GM12878 (cell line): ENCODE measurements around the gene TPH2. TPM values are rescaled to one million over a fixed set of nuclear protein-coding genes. Genes with fewer than 3 reads are reported as not detected.

Experiments
- ATAC-seq: fragments of 200-7000 bp; cut with Tn5 transposase; 3 replicates; pipeline ENCODE4 v1.9.1; 2020; ENCODE audit warnings: mild to moderate bottlenecking, moderate library complexity
- BruUV-seq: library from RNA; stranded (reverse); fragments of 400-500 nt; replicated peaks from 2 replicates; lab custom pipeline; 2021; lab: Mats Ljungman, UMichigan
- CTCF ChIA-PET: fragments of 300-600 bp; sonication (Branson Sonifier 250); formaldehyde crosslinking; extraction: SDS; loops from one replicate; lab custom pipeline; 2021; ENCODE audit warnings: inconsistent platforms; lab: Yijun Ruan, JAX
- POLR2A ChIA-PET: fragments of 350-600 bp; formaldehyde crosslinking; extraction: SDS; loops from one replicate; lab custom pipeline; 2021; ENCODE audit warnings: inconsistent platforms; lab: Charles Lee
- RAD21 ChIA-PET: fragments of 300-600 bp; sonication (Branson Sonifier 250); formaldehyde crosslinking; loops from one replicate; lab custom pipeline; 2023; ENCODE audit warnings: antibody characterized with exemption; ENCODE audit not compliant: unreplicated experiment; lab: Charles Lee
- SMC1A ChIA-PET: fragments of 300-600 bp; sonication (Branson Sonifier 250); formaldehyde crosslinking; loops from one replicate; lab custom pipeline; 2023; ENCODE audit not compliant: unreplicated experiment, uncharacterized antibody; lab: Charles Lee
- DNase-seq: peaks from one replicate; pipeline ENCODE4 v3.0.0-alpha.2; 2011; ENCODE audit warnings: low read depth, low spot score
- FAIRE-seq: peaks from 3 replicates; lab custom pipeline; 2011; peaks lifted over from hg19 to GRCh38; lab: Jason Lieb, UNC
- H2AFZ ChIP-seq: 2 replicates; pipeline ENCODE4 v1.6.0; 2011; ENCODE audit warnings: low read depth, low read length, control low read depth; ENCODE audit not compliant: control insufficient read depth
- H3K27ac ChIP-seq: 2 replicates; pipeline ENCODE4 v1.5.1; 2011; ENCODE audit warnings: control low read depth; ENCODE audit not compliant: control insufficient read depth, insufficient read depth
- H3K27me3 ChIP-seq, 2 experiments: replicated peaks in 1 of 2; 2 replicates each; pipeline versions ENCODE4 v1.6.0 to v1.6.1; 2011; ENCODE audit warnings: low read length in 1 of 2; ENCODE audit not compliant: control insufficient read depth in 2 of 2, insufficient read depth in 2 of 2
- H3K36me3 ChIP-seq, 2 experiments: 2 replicates each; pipeline ENCODE4 v1.5.1; 2011; ENCODE audit warnings: low read length in 1 of 2; ENCODE audit not compliant: control insufficient read depth in 2 of 2, insufficient read depth in 2 of 2
- H3K4me1 ChIP-seq: 2 replicates; pipeline ENCODE4 v1.6.1; 2011; ENCODE audit warnings: mild to moderate bottlenecking, low read length, moderate library complexity, mixed read lengths; ENCODE audit not compliant: control insufficient read depth, insufficient read depth
- H3K4me2 ChIP-seq: 2 replicates; pipeline ENCODE4 v1.6.0; 2011; ENCODE audit warnings: control low read depth; ENCODE audit not compliant: control insufficient read depth, insufficient read depth
- H3K4me3 ChIP-seq: fragments of 200-600 bp; sonication (generic); 2 replicates; pipeline ENCODE4 v1.5.1; 2016
- H3K79me2 ChIP-seq: 2 replicates; pipeline ENCODE4 v1.6.0; 2011; ENCODE audit warnings: low read length; ENCODE audit not compliant: control insufficient read depth, insufficient read depth
- H3K9ac ChIP-seq: 2 replicates; pipeline ENCODE4 v1.8.0; 2011; ENCODE audit warnings: low read length, control low read depth, mixed read lengths; ENCODE audit not compliant: control insufficient read depth, insufficient read depth
- H3K9me3 ChIP-seq: replicated peaks from 3 replicates; pipeline ENCODE4 v1.5.1; 2011; ENCODE audit warnings: mild to moderate bottlenecking, low read length; ENCODE audit not compliant: control insufficient read depth, insufficient read depth
- H4K20me1 ChIP-seq: 2 replicates; pipeline ENCODE4 v1.6.0; 2011; ENCODE audit not compliant: control insufficient read depth, insufficient read depth
- ASH2L ChIP-seq: fragments of 300-600, 200-600 bp; sonication (generic); IDR thresholded peaks from 2 replicates; pipeline ENCODE4 v1.6.1; 2017; ENCODE audit warnings: low read depth, mild to moderate bottlenecking, borderline replicate concordance
- BACH1 ChIP-seq: fragments of 450-650 bp; IDR thresholded peaks from 2 replicates; pipeline ENCODE4 v1.6.1; 2017; ENCODE audit warnings: mild to moderate bottlenecking, borderline replicate concordance
- CBX5 ChIP-seq: sonication (generic); IDR thresholded peaks from 2 replicates; pipeline ENCODE4 v1.6.1; 2016; ENCODE audit warnings: low read depth, moderate library complexity, mild to moderate bottlenecking, inconsistent platforms
- EED ChIP-seq: sonication (generic); IDR thresholded peaks from 2 replicates; pipeline ENCODE4 v1.6.1; 2016; ENCODE audit warnings: antibody characterized with exemption, low read depth
- MTA3 ChIP-seq: IDR thresholded peaks from 2 replicates; pipeline ENCODE4 v1.6.1; 2012; ENCODE audit warnings: low read length, inconsistent platforms, borderline replicate concordance
- NFYA ChIP-seq: IDR thresholded peaks from 2 replicates; pipeline ENCODE4 v1.6.1; 2011; ENCODE audit warnings: low read depth, mild to moderate bottlenecking, low read length, improper control_type of control experiment, borderline replicate concordance
- NRF1 ChIP-seq: conservative IDR thresholded peaks from 2 replicates; pipeline ENCODE4 v1.6.1; 2011; ENCODE audit warnings: mild to moderate bottlenecking, low read depth, low read length, improper control_type of control experiment
- STAT1 ChIP-seq: fragments of 450-650 bp; conservative IDR thresholded peaks from 2 replicates; pipeline ENCODE4 v1.6.1; 2014; ENCODE audit warnings: antibody characterized with exemption, mild to moderate bottlenecking
- SUZ12 ChIP-seq: fragments of 200-600 bp; sonication (generic); IDR thresholded peaks from one replicate; pipeline ENCODE4 v1.6.1; 2018; ENCODE audit warnings: antibody characterized with exemption, mild to moderate bottlenecking; ENCODE audit not compliant: unreplicated experiment
- TAF1 ChIP-seq: IDR thresholded peaks from 2 replicates; pipeline ENCODE4 v1.6.1; 2011; ENCODE audit warnings: mild to moderate bottlenecking, low read depth, low read length, borderline replicate concordance
- WRNIP1 ChIP-seq: IDR thresholded peaks from 2 replicates; pipeline ENCODE4 v1.6.1; 2011; ENCODE audit warnings: low read depth, low read length, improper control_type of control experiment, borderline replicate concordance
- ZNF217 ChIP-seq: fragments of 450-650 bp; IDR thresholded peaks from 2 replicates; pipeline ENCODE4 v1.6.1; 2017; ENCODE audit warnings: antibody characterized with exemption, mild to moderate bottlenecking
- in situ Hi-C: fragments of 300-500 bp; cut with MboI; formaldehyde crosslinking; loops from 9 replicates; pipeline ENCODE4 v1.14.3; 2018; ENCODE audit warnings: mixed read lengths
- intact Hi-C: fragments of 100-400 bp; cut with micrococcal nuclease; formaldehyde crosslinking; loops from one replicate; pipeline ENCODE4 v1.14.2; 2022; ENCODE audit not compliant: unreplicated experiment
- polyA plus RNA-seq, 11 experiments: library from polyadenylated mRNA; depleted of rRNA in 4 of 11; unstranded in 6 of 11; stranded (reverse) in 5 of 11; fragments of >200 nt; fragmentation: Nextera tagmentation in 4 of 11; fragmentation: Illumina TruSeq in 1 of 11; extraction: Ambion mirVana in 4 of 11; extraction: Trizol in 1 of 11; gene quantifications; 1 replicate in 1 of 11; 2 replicates in 10 of 11; pipeline versions ENCODE4 v1.2.1 to v1.2.3, GENCODE V29; 2011 to 2016; ENCODE audit warnings: inconsistent platforms in 2 of 11, missing spikeins in 2 of 11, low read depth in 1 of 11
- total RNA-seq, 4 experiments: library from RNA; depleted of rRNA in 3 of 4; stranded (reverse); fragments of >200 nt in 3 of 4; fragmentation: Illumina TruSeq in 1 of 4; extraction: Trizol in 1 of 4; gene quantifications; 2 replicates each; pipeline versions ENCODE4 v1.2.1 to v1.2.3, GENCODE V29; 2013 to 2021
- TF ChIP-seq, protein P1 (sequence below): fragments of 450-650 bp; IDR thresholded peaks from 2 replicates; pipeline ENCODE4 v1.6.1; 2018; ENCODE audit warnings: borderline replicate concordance, mild to moderate bottlenecking; ENCODE audit not compliant: partially characterized antibody
- TF ChIP-seq, protein P2 (sequence below): fragments of 450-650 bp; IDR thresholded peaks from 2 replicates; pipeline ENCODE4 v1.6.1; 2018; ENCODE audit warnings: mild to moderate bottlenecking, low read depth, moderate library complexity; ENCODE audit not compliant: partially characterized antibody
- TF ChIP-seq, protein P3 (sequence below): fragments of 450-650 bp; formaldehyde crosslinking; IDR thresholded peaks from 2 replicates; pipeline ENCODE4 v1.4.0; 2020; ENCODE audit warnings: mild to moderate bottlenecking, moderate library complexity
- TF ChIP-seq, protein P4 (sequence below): IDR thresholded peaks from 2 replicates; pipeline ENCODE4 v1.6.1; 2012; ENCODE audit warnings: low read depth, low read length, improper control_type of control experiment

Gene TPH2
- total and polyA plus RNA-seq, 10 of the 15 experiments (the other 5 are each of a cell fraction or from before 2014, with no cell fraction given) = not detected

DNA sequence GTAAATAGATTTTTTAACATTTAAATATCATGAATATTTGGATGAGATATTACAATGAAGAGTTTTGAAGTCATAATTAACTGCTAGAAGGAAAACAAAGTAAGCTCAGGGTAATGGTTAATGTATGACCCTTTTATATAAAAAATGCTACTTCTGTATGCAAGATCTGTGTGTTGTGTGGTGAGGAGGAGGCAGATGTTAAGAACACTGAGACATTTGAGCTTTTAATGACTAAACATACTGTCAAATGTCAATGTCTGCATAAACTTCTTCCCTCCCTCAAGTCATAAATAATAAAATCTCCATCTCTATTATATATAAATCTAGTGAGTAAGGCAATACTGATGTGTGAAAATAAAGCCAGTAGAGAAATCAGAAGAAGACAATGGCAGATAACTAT is 1.4 kb downstream of the TPH2 start:
- Histone ChIP-seq H4K20me1 (no peaks in the 10 kb centered on the region), H3K4me3 (no peak overlapping the region), H3K36me3 (no peaks in the 10 kb centered on the region), H2AFZ (no peak overlapping the region), H3K27ac (no peak overlapping the region), H3K9ac (no peak overlapping the region), H3K4me1 (no peaks in the 10 kb centered on the region), H3K27me3 (no peaks in the 10 kb centered on the region; a peak in 1 of 4 replicates), H3K9me3 (peaks cover 4% of the 10 kb centered on the region; the same call in 2 of the 3 replicates), H3K79me2 (no peaks in the 10 kb centered on the region), H3K4me2 (no peak overlapping the region)
- in situ Hi-C loops (no loop called here), intact Hi-C loops (no loop called here)
- no TSS peak for BruUV-seq
- no peak for DNase-seq
- CTCF ChIA-PET = interaction anchor here (1.1 to 3.7 kb wide), 2 partner anchors 102 to 160 kb away, joined by 3 to 22 read pairs; no protein-coding TSS in a partner anchor
- FAIRE-seq = no peak
- ATAC-seq = no peak
- SMC1A ChIA-PET = interaction anchor here (0.7 to 1.3 kb wide), 2 partner anchors 11 to 160 kb away, joined by 3 to 5 read pairs; no protein-coding TSS in a partner anchor
- RAD21 ChIA-PET = interaction anchor here (1.2 kb wide), 1 partner anchor 94 kb away, joined by 4 read pairs; no protein-coding TSS in a partner anchor
- POLR2A ChIA-PET = no interaction called here
- no peak for TF ChIP-seq SUZ12
- no peak for TF ChIP-seq NFYA
- no peak for TF ChIP-seq TAF1
- TF ChIP-seq, protein P1, sequence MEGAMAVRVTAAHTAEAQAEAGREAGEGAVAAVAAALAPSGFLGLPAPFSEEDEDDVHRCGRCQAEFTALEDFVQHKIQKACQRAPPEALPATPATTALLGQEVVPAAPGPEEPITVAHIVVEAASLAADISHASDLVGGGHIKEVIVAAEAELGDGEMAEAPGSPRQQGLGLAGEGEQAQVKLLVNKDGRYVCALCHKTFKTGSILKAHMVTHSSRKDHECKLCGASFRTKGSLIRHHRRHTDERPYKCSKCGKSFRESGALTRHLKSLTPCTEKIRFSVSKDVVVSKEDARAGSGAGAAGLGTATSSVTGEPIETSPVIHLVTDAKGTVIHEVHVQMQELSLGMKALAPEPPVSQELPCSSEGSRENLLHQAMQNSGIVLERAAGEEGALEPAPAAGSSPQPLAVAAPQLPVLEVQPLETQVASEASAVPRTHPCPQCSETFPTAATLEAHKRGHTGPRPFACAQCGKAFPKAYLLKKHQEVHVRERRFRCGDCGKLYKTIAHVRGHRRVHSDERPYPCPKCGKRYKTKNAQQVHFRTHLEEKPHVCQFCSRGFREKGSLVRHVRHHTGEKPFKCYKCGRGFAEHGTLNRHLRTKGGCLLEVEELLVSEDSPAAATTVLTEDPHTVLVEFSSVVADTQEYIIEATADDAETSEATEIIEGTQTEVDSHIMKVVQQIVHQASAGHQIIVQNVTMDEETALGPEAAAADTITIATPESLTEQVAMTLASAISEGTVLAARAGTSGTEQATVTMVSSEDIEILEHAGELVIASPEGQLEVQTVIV = no peak
- no peak for TF ChIP-seq ASH2L
- TF ChIP-seq MTA3 = no peak
- TF ChIP-seq STAT1 = no peak
- TF ChIP-seq ZNF217 = no peak
- TF ChIP-seq NRF1 = no peak
- TF ChIP-seq, protein P2, sequence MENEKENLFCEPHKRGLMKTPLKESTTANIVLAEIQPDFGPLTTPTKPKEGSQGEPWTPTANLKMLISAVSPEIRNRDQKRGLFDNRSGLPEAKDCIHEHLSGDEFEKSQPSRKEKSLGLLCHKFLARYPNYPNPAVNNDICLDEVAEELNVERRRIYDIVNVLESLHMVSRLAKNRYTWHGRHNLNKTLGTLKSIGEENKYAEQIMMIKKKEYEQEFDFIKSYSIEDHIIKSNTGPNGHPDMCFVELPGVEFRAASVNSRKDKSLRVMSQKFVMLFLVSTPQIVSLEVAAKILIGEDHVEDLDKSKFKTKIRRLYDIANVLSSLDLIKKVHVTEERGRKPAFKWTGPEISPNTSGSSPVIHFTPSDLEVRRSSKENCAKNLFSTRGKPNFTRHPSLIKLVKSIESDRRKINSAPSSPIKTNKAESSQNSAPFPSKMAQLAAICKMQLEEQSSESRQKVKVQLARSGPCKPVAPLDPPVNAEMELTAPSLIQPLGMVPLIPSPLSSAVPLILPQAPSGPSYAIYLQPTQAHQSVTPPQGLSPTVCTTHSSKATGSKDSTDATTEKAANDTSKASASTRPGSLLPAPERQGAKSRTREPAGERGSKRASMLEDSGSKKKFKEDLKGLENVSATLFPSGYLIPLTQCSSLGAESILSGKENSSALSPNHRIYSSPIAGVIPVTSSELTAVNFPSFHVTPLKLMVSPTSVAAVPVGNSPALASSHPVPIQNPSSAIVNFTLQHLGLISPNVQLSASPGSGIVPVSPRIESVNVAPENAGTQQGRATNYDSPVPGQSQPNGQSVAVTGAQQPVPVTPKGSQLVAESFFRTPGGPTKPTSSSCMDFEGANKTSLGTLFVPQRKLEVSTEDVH = no peak
- TF ChIP-seq, protein P3, sequence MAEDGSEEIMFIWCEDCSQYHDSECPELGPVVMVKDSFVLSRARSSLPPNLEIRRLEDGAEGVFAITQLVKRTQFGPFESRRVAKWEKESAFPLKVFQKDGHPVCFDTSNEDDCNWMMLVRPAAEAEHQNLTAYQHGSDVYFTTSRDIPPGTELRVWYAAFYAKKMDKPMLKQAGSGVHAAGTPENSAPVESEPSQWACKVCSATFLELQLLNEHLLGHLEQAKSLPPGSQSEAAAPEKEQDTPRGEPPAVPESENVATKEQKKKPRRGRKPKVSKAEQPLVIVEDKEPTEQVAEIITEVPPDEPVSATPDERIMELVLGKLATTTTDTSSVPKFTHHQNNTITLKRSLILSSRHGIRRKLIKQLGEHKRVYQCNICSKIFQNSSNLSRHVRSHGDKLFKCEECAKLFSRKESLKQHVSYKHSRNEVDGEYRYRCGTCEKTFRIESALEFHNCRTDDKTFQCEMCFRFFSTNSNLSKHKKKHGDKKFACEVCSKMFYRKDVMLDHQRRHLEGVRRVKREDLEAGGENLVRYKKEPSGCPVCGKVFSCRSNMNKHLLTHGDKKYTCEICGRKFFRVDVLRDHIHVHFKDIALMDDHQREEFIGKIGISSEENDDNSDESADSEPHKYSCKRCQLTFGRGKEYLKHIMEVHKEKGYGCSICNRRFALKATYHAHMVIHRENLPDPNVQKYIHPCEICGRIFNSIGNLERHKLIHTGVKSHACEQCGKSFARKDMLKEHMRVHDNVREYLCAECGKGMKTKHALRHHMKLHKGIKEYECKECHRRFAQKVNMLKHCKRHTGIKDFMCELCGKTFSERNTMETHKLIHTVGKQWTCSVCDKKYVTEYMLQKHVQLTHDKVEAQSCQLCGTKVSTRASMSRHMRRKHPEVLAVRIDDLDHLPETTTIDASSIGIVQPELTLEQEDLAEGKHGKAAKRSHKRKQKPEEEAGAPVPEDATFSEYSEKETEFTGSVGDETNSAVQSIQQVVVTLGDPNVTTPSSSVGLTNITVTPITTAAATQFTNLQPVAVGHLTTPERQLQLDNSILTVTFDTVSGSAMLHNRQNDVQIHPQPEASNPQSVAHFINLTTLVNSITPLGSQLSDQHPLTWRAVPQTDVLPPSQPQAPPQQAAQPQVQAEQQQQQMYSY (CRISPR knock-in tag) = no peak
- no peak for TF ChIP-seq EED
- TF ChIP-seq WRNIP1 = no peak
- no peak for TF ChIP-seq BACH1
- TF ChIP-seq CBX5 = no peak
- TF ChIP-seq, protein P4, sequence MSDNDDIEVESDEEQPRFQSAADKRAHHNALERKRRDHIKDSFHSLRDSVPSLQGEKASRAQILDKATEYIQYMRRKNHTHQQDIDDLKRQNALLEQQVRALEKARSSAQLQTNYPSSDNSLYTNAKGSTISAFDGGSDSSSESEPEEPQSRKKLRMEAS = no peak
